A673 (cell line): Measurements from ENCODE around the gene DHRS1.

ENCODE experiments used
- EZH2 ChIP-seq: fragments of 200-600 bp; sonication (generic); IDR thresholded peaks from 2 replicates; pipeline ENCODE4 v1.6.1; 2017; ENCODE audit warnings: borderline replicate concordance, low read depth, mild to moderate bottlenecking, mixed read lengths, antibody characterized with exemption, low read length; ENCODE audit not compliant: poor library complexity, severe bottlenecking
- TF ChIP-seq, protein P1 (sequence below): fragments of 300-800, 200-600 bp; sonication (generic); conservative IDR thresholded peaks from 2 replicates; pipeline ENCODE4 v1.5.1; 2017; ENCODE audit warnings: low read depth, mild to moderate bottlenecking, antibody characterized with exemption, low read length, moderate library complexity, mixed read lengths

DNA sequence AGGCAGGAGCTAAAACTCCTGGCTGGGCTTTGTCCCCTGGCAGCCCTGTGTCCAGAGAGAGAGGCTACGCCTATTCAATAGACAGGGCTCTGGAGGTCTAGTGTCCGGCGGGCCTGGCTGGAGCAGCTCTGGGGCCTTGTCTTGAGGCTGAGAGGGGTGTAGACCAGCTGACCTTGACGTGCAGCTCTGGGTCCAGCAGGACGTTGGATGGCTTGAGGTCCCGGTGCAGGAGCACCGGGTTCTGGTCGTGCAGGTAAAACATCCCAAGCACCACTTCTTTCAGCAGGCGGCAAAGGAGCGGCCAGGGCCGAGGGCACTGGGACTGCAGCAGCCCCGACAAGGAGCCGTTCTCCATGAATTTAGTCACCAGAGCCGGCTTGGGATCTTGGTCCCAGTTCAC, 39.3 kb upstream of the DHRS1 start:
- TF ChIP-seq, protein P1, sequence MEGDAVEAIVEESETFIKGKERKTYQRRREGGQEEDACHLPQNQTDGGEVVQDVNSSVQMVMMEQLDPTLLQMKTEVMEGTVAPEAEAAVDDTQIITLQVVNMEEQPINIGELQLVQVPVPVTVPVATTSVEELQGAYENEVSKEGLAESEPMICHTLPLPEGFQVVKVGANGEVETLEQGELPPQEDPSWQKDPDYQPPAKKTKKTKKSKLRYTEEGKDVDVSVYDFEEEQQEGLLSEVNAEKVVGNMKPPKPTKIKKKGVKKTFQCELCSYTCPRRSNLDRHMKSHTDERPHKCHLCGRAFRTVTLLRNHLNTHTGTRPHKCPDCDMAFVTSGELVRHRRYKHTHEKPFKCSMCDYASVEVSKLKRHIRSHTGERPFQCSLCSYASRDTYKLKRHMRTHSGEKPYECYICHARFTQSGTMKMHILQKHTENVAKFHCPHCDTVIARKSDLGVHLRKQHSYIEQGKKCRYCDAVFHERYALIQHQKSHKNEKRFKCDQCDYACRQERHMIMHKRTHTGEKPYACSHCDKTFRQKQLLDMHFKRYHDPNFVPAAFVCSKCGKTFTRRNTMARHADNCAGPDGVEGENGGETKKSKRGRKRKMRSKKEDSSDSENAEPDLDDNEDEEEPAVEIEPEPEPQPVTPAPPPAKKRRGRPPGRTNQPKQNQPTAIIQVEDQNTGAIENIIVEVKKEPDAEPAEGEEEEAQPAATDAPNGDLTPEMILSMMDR: no peak
- TF ChIP-seq EZH2: no peak
